ENCODE measurements around the gene STUB1. TPM values are rescaled to one million over a fixed set of nuclear protein-coding genes. Genes with fewer than 3 reads are reported as not detected.

STUB1 gene
- total RNA-seq, 4 donors from 2014 or later: 116 to 143 (median 125) TPM

GRCh38 chr16:706189-707061 lies 26.2 kb downstream of the STUB1 start:
- Histone ChIP-seq H3K4me3 (peak overlapping the region; percentile 43), H3K36me3 (no peaks in the 10 kb centered on the region), H3K27ac (no peak overlapping the region), H3K9me3 (no peaks in the 10 kb centered on the region), H3K27me3 (peaks cover 99% of the 10 kb centered on the region), H3K4me1 (peaks cover 28% of the 10 kb centered on the region)
- WGBS: 0% methylated on average over 5 of the region's 49 CpGs
- DNase-seq (ENCODE audit: low spot score in 2 of 2): no peak
- TF ChIP-seq EP300 (IDR thresholded peaks at IDR 0.05): no peak
- no peak for TF ChIP-seq CTCF (IDR thresholded peaks at IDR 0.05)
- TF ChIP-seq POLR2A (IDR thresholded peaks at IDR 0.05): no peak
- no peak for TF ChIP-seq POLR2AphosphoS5 (IDR thresholded peaks at IDR 0.05)

DNA sequence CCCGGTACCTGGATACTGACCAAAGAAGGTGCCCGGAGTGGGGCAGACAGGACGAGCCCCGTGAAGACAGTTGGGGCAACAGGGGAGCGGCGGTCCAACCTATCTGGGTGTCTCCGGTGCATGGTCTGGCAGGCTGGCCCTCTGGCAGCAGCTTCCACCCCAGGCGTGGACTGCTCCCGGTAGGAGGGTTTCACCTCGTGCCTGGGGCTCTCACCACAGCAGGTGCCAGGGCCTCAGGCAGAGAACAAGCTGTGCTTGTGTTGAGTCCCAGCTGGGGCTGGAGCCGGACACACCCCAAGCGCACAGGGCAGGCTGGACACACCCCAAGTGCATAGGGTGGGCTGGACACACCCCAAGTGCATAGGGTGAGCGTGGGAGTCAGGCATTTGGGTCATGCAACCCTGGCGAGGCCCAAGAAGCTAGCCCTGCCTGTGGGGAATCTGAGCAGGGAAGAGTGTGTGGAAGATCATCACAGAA lies 26.9 kb downstream of the STUB1 start:
- H3K4me3 ChIP-seq: no peak overlapping the region
- no peaks in the 10 kb centered on the region for H3K9me3 ChIP-seq
- no peaks in the 10 kb centered on the region for H3K36me3 ChIP-seq
- WGBS: no CpG with 5 or more reads among the region's 14 CpGs
- H3K27ac ChIP-seq: no peak overlapping the region
- TF ChIP-seq POLR2A (IDR thresholded peaks at IDR 0.05) (no peak), CTCF (IDR thresholded peaks at IDR 0.05) (no peak), POLR2AphosphoS5 (IDR thresholded peaks at IDR 0.05) (no peak), EP300 (IDR thresholded peaks at IDR 0.05) (no peak)
- DNase-seq (ENCODE audit: low spot score in 2 of 2): no peak
- H3K4me1 ChIP-seq: peaks cover 30% of the 10 kb centered on the region
- peaks cover 96% of the 10 kb centered on the region for H3K27me3 ChIP-seq

DNA sequence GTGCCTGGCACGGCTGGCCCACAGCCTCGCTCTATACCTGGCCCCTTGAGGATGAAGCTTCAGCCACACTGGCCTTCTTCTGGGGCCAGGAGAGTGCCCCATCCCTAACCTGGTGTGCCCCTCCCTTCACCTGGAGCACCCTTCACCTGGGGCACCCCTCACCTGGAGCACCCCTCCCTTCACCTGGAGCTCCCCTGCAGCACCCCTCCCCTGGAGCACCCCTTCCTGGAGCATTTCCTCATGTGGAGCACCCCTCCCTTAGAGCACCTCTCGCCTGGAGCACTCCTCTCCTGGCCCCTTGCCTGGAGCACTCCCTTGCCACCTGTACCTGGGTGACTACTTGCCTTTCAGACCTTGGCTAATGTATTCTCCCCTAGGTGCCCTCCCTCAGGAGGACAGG lies 27.8 kb downstream of the STUB1 start:
- no peak overlapping the region for H3K27ac ChIP-seq
- peaks cover 30% of the 10 kb centered on the region for H3K4me1 ChIP-seq
- WGBS: 25% methylated on average over 3 of the region's 3 CpGs
- no peak for DNase-seq (ENCODE audit: low spot score in 2 of 2)
- TF ChIP-seq EP300 (IDR thresholded peaks at IDR 0.05): no peak
- no peak for TF ChIP-seq POLR2A (IDR thresholded peaks at IDR 0.05)
- TF ChIP-seq CTCF (IDR thresholded peaks at IDR 0.05): no peak
- no peak for TF ChIP-seq POLR2AphosphoS5 (IDR thresholded peaks at IDR 0.05)
- no peaks in the 10 kb centered on the region for H3K36me3 ChIP-seq
- H3K9me3 ChIP-seq: no peaks in the 10 kb centered on the region
- H3K27me3 ChIP-seq: peaks cover 86% of the 10 kb centered on the region
- no peak overlapping the region for H3K4me3 ChIP-seq

DNA sequence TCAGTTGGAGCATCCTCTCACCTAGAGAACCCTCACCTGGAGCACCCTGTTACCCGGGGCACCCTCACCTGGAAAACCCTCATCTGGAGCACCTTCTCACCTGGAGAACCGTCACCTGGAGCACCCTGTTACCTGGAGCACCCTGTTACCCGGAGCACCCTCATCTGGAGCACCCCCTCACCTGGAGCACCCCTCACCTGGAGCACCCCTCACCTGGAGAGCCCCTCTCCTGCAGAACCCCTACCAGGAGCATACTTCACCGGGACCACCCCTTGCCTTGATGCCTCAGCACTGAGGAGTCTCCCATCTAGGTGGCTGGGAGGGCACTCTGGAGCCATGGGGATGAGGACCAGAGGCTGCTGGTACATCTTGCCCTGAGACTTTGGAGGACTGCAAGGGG lies 28.7 kb downstream of the STUB1 start:
- no peak for DNase-seq (ENCODE audit: low spot score in 2 of 2)
- H3K27me3 ChIP-seq: peaks cover 82% of the 10 kb centered on the region
- no peaks in the 10 kb centered on the region for H3K9me3 ChIP-seq
- no peak overlapping the region for H3K4me3 ChIP-seq
- peaks cover 30% of the 10 kb centered on the region for H3K4me1 ChIP-seq
- WGBS: 92% methylated on average over 2 of the region's 4 CpGs
- no peaks in the 10 kb centered on the region for H3K36me3 ChIP-seq
- no peak for TF ChIP-seq CTCF (IDR thresholded peaks at IDR 0.05)
- no peak for TF ChIP-seq EP300 (IDR thresholded peaks at IDR 0.05)
- no peak for TF ChIP-seq POLR2A (IDR thresholded peaks at IDR 0.05)
- TF ChIP-seq POLR2AphosphoS5 (IDR thresholded peaks at IDR 0.05): no peak
- H3K27ac ChIP-seq: no peak overlapping the region
